ENCODE results near the gene MINAR1.

- TF ChIP-seq, protein P1, sequence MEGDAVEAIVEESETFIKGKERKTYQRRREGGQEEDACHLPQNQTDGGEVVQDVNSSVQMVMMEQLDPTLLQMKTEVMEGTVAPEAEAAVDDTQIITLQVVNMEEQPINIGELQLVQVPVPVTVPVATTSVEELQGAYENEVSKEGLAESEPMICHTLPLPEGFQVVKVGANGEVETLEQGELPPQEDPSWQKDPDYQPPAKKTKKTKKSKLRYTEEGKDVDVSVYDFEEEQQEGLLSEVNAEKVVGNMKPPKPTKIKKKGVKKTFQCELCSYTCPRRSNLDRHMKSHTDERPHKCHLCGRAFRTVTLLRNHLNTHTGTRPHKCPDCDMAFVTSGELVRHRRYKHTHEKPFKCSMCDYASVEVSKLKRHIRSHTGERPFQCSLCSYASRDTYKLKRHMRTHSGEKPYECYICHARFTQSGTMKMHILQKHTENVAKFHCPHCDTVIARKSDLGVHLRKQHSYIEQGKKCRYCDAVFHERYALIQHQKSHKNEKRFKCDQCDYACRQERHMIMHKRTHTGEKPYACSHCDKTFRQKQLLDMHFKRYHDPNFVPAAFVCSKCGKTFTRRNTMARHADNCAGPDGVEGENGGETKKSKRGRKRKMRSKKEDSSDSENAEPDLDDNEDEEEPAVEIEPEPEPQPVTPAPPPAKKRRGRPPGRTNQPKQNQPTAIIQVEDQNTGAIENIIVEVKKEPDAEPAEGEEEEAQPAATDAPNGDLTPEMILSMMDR (tag by site-specific recombination; IDR thresholded peaks at IDR 0.05), result no peak
- TF ChIP-seq ZNF518A (tag by site-specific recombination; conservative IDR thresholded peaks at IDR 0.05; ENCODE audit: low read depth) (peak; percentile 32; the same call in 1 of the 2 replicates), KLF7 (tag by site-specific recombination; IDR thresholded peaks at IDR 0.05; ENCODE audit: borderline replicate concordance) (no peak), ZFP41 (tag by site-specific recombination; IDR thresholded peaks at IDR 0.05; ENCODE audit: borderline replicate concordance) (no peak), ZNF274 (IDR thresholded peaks at IDR 0.05; ENCODE audit: low read length) (no peak), ZNF274 (tag by site-specific recombination; IDR thresholded peaks at IDR 0.05; ENCODE audit: borderline replicate concordance) (no peak), ZNF37A (tag by site-specific recombination; IDR thresholded peaks at IDR 0.05) (no peak), ZNF391 (tag by site-specific recombination; IDR thresholded peaks at IDR 0.05; ENCODE audit: borderline replicate concordance, low read depth) (no peak), ZNF843 (tag by site-specific recombination; IDR thresholded peaks at IDR 0.05) (no peak), ZSCAN23 (tag by site-specific recombination; IDR thresholded peaks at IDR 0.05) (no peak), KLF1 (tag by site-specific recombination; IDR thresholded peaks at IDR 0.05) (no peak), ZSCAN4 (tag by site-specific recombination; IDR thresholded peaks at IDR 0.05) (no peak), ZNF658 (tag by site-specific recombination; IDR thresholded peaks at IDR 0.05) (no peak)
- TF ChIP-seq, protein P2, sequence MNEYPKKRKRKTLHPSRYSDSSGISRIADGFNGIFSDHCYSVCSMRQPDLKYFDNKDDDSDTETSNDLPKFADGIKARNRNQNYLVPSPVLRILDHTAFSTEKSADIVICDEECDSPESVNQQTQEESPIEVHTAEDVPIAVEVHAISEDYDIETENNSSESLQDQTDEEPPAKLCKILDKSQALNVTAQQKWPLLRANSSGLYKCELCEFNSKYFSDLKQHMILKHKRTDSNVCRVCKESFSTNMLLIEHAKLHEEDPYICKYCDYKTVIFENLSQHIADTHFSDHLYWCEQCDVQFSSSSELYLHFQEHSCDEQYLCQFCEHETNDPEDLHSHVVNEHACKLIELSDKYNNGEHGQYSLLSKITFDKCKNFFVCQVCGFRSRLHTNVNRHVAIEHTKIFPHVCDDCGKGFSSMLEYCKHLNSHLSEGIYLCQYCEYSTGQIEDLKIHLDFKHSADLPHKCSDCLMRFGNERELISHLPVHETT (tag by site-specific recombination; IDR thresholded peaks at IDR 0.05), result no peak
These were observed 4.1 kb downstream of the MINAR1 start for GRCh38 chr15:79436037-79436780.

Data from HEK293 (cell line).